H1 (cell line): ENCODE measurements around the gene GPX8. TPM values are rescaled to one million over a fixed set of nuclear protein-coding genes. Genes with fewer than 3 reads are reported as not detected.
A peak's percentile ranks its signal among the peaks of the same experiment; 100 is the strongest.

Experiments used
- BRCA1 ChIP-seq: IDR thresholded peaks from 2 replicates; pipeline ENCODE4 v1.6.1; 2012; ENCODE audit warnings: low read depth, low read length, improper control_type of control experiment
- CBX8 ChIP-seq: fragments of 300-800, 300-1000 bp; sonication (generic); IDR thresholded peaks from 2 replicates; pipeline ENCODE4 v1.7.1; 2016; ENCODE audit warnings: low read depth, low read length, borderline replicate concordance
- CEBPB ChIP-seq: IDR thresholded peaks from 2 replicates; pipeline ENCODE4 v1.6.1; 2012; ENCODE audit warnings: low read depth, low read length
- CHD2 ChIP-seq: IDR thresholded peaks from 2 replicates; pipeline ENCODE4 v1.6.1; 2012; ENCODE audit warnings: low read length, improper control_type of control experiment
- CHD7 ChIP-seq: fragments of 300-600 bp; sonication (generic); IDR thresholded peaks from 2 replicates; pipeline ENCODE4 v1.7.1; 2012; ENCODE audit warnings: low read length, moderate library complexity, mild to moderate bottlenecking, inconsistent platforms; ENCODE audit not compliant: insufficient replicate concordance
- EZH2 ChIP-seq: fragments of 200-600 bp; sonication (generic); IDR thresholded peaks from 2 replicates; pipeline ENCODE4 v1.7.1; 2012; ENCODE audit warnings: low read depth, mild to moderate bottlenecking, moderate library complexity, low read length, inconsistent platforms; ENCODE audit not compliant: severe bottlenecking
- MAX ChIP-seq: IDR thresholded peaks from 2 replicates; pipeline ENCODE4 v1.6.1; 2012; ENCODE audit warnings: inconsistent platforms
- SIN3A ChIP-seq, 2 experiments: IDR thresholded peaks in 1 of 2; conservative IDR thresholded peaks in 1 of 2; 2 replicates each; pipeline ENCODE4 v1.6.1; 2011 to 2012; ENCODE audit warnings: low read length in 2 of 2, improper control_type of control experiment in 1 of 2, low read depth in 1 of 2, mild to moderate bottlenecking in 1 of 2
- SIX5 ChIP-seq: IDR thresholded peaks from 2 replicates; pipeline ENCODE4 v1.6.1; 2011; ENCODE audit warnings: mild to moderate bottlenecking, low read depth, low read length
- SP1 ChIP-seq: IDR thresholded peaks from 2 replicates; pipeline ENCODE4 v1.6.1; 2011; ENCODE audit warnings: low read depth, low read length
- TCF12 ChIP-seq: IDR thresholded peaks from 2 replicates; pipeline ENCODE4 v1.6.1; 2011; ENCODE audit warnings: low read depth, mild to moderate bottlenecking, low read length
- ZNF274 ChIP-seq: IDR thresholded peaks from 2 replicates; pipeline ENCODE4 v1.7.0; 2012; ENCODE audit warnings: low read length, borderline replicate concordance; ENCODE audit errors: extremely low read depth
- polyA plus RNA-seq, 7 experiments: library from polyadenylated mRNA; depleted of rRNA in 3 of 7; stranded (reverse) in 5 of 7; unstranded in 2 of 7; fragments of >200 nt in 5 of 7; fragments of 200-250 nt in 2 of 7; gene quantifications; 1 replicate in 5 of 7; 2 replicates in 1 of 7; 4 replicates in 1 of 7; pipeline versions ENCODE4 v1.2.1 to v1.2.3, GENCODE V29; 2011 to 2013; ENCODE audit warnings: missing spikeins in 2 of 7, mixed read lengths in 2 of 7
- total RNA-seq: library from RNA; stranded (reverse); fragmentation: NEBNext Ultra II Directional; extraction: Animal tissue kit (Norgen Biotek cat#: 25700); gene quantifications from 2 replicates; pipeline ENCODE4 v1.2.1, GENCODE V29; 2021

Gene GPX8
- total and polyA plus RNA-seq, 2 of the 8 experiments (the other 6 are each of a cell fraction or from before 2014, with no cell fraction given) = 19.5 to 60.4 TPM

- no peak for TF ChIP-seq CHD2
- no peak for TF ChIP-seq BRCA1
- TF ChIP-seq SIN3A (conservative IDR thresholded peaks at IDR 0.05 in 1 of 2, IDR thresholded peaks at IDR 0.05 in 1 of 2; ENCODE audit: low read depth in 1 of 2, low read length in 2 of 2) = no peak
- no peak for TF ChIP-seq MAX
- no peak for TF ChIP-seq TCF12
- peak; percentile 71 for TF ChIP-seq EZH2
- no peak for TF ChIP-seq SIX5
- TF ChIP-seq SP1 = no peak
- TF ChIP-seq CBX8 = no peak; the same call in 1 of the 2 replicates
- no peak for TF ChIP-seq ZNF274
- no peak for TF ChIP-seq CEBPB
- no peak for TF ChIP-seq CHD7
These were observed 13.8 kb downstream of the GPX8 start (continued) for GRCh38 chr5:55173687-55174230.
